Left lung (tissue), 10 donors: ENCODE data around the gene TCEANC2. TPM values are rescaled to one million over a fixed set of nuclear protein-coding genes. Genes with fewer than 3 reads are reported as not detected.

Source experiments
- ATAC-seq: fragments of 200-7000 bp; cut with Tn5 transposase; one replicate; pipeline ENCODE4 v1.9.1; 2020; ENCODE audit warnings: moderate library complexity
- DNase-seq, 4 donors: peaks; one replicate each; pipeline ENCODE4 v3.0.0-alpha.2; 2013 to 2020
- H3K27ac ChIP-seq, 2 donors: fragments of 200-600 bp; sonication (generic) in 1 of 2; one replicate each; pipeline versions ENCODE4 v1.5.0 to v1.8.0; 2020 to 2021
- H3K27me3 ChIP-seq, 2 donors: fragments of 200-600 bp; sonication (generic) in 1 of 2; one replicate each; pipeline versions ENCODE4 v1.5.0 to v1.8.0; 2020 to 2021
- H3K36me3 ChIP-seq, 2 donors: fragments of 200-600 bp; sonication (generic) in 1 of 2; one replicate each; pipeline versions ENCODE4 v1.5.0 to v1.8.0; 2020 to 2021
- H3K4me1 ChIP-seq, 2 donors: fragments of 200-600 bp; one replicate each; pipeline ENCODE4 v1.8.0; 2021
- H3K4me3 ChIP-seq, 2 donors: fragments of 200-600 bp; sonication (generic) in 1 of 2; one replicate each; pipeline versions ENCODE4 v1.5.0 to v1.8.0; 2020 to 2021; ENCODE audit warnings: mild to moderate bottlenecking in 1 of 2
- H3K9me3 ChIP-seq, 2 donors: fragments of 200-600 bp; sonication (generic) in 1 of 2; one replicate each; pipeline versions ENCODE4 v1.5.0 to v1.8.0; 2020 to 2021
- CTCF ChIP-seq, 2 donors: fragments of 200-600 bp; sonication (generic) in 1 of 2; IDR thresholded peaks; one replicate each; pipeline versions ENCODE4 v1.5.0 to v1.8.0; 2021; ENCODE audit warnings: antibody characterized with exemption in 2 of 2
- intact Hi-C, 2 donors: fragments of 100-400 bp; cut with DNase I; formaldehyde crosslinking; loops; one replicate each; pipeline versions ENCODE4 v1.11.2 to v1.14.2; 2022
- polyA plus RNA-seq, 6 donors: library from polyadenylated mRNA; unstranded; fragments of 120-200 nt; gene quantifications; one replicate each; pipeline ENCODE4 v1.2.1, GENCODE V29; 2013; ENCODE audit not compliant: insufficient read length in 6 of 6
- total RNA-seq, 2 donors: library from RNA; stranded (reverse); fragmentation: NEBNext Ultra II Directional; extraction: Animal tissue kit (Norgen Biotek cat#: 25700); gene quantifications; one replicate each; pipeline ENCODE4 v1.2.1, GENCODE V29; 2021
- donor health status: DM: no; HTN: yes; CAD: no.
- donor health status: DM: no; HTN: no; CAD: no.

Gene TCEANC2
- total and polyA plus RNA-seq, 8 donors = 5.2 to 13.3 (median 10.2) TPM

GRCh38 chr1:54012008-54012325 lies 41.4 kb upstream of the TCEANC2 start:
- intact Hi-C loops = no loop called here
- Histone ChIP-seq H3K27ac (no peak overlapping the region), H3K36me3 (no peaks in the 10 kb centered on the region), H3K27me3 (peaks cover 0 to 37% of the 10 kb centered on the region in 2 donors), H3K4me3 (no peak overlapping the region), H3K4me1 (no peaks in the 10 kb centered on the region), H3K9me3 (no peaks in the 10 kb centered on the region)
- ATAC-seq (no peak), DNase-seq (no peak)
- no peak for TF ChIP-seq CTCF (IDR thresholded peaks at IDR 0.05)

- Histone ChIP-seq H3K27ac (no peak overlapping the region), H3K27me3 (peaks cover 0 to 34% of the 10 kb centered on the region in 2 donors), H3K4me1 (no peaks in the 10 kb centered on the region), H3K36me3 (no peaks in the 10 kb centered on the region), H3K9me3 (no peaks in the 10 kb centered on the region), H3K4me3 (no peak overlapping the region)
- no peak for DNase-seq
- no peak for TF ChIP-seq CTCF (IDR thresholded peaks at IDR 0.05)
- no peak for ATAC-seq
- intact Hi-C loops = no loop called here
Measured at GRCh38 chr1:54012863-54013262, 40.5 kb upstream of the TCEANC2 start.

GRCh38 chr1:54013393-54014008 lies 39.9 kb upstream of the TCEANC2 start:
- intact Hi-C loops = no loop called here
- DNase-seq (no peak), ATAC-seq (no peak)
- no peak for TF ChIP-seq CTCF (IDR thresholded peaks at IDR 0.05)
- Histone ChIP-seq H3K9me3 (no peaks in the 10 kb centered on the region), H3K27ac (no peak overlapping the region), H3K4me1 (no peaks in the 10 kb centered on the region), H3K36me3 (no peaks in the 10 kb centered on the region), H3K27me3 (peaks cover 0 to 27% of the 10 kb centered on the region in 2 donors), H3K4me3 (no peak overlapping the region)

- no peak for ATAC-seq
- no peaks in the 10 kb centered on the region for H3K36me3 ChIP-seq
- H3K27me3 ChIP-seq = peaks cover 0 to 22% of the 10 kb centered on the region in 2 donors
- no peaks in the 10 kb centered on the region for H3K4me1 ChIP-seq
- H3K4me3 ChIP-seq = no peak overlapping the region
- intact Hi-C loops = no loop called here
- H3K9me3 ChIP-seq = no peaks in the 10 kb centered on the region
- no peak overlapping the region for H3K27ac ChIP-seq
- no peak for DNase-seq
- no peak for TF ChIP-seq CTCF (IDR thresholded peaks at IDR 0.05)
Measured at GRCh38 chr1:54014009-54014629, 39.3 kb upstream of the TCEANC2 start.

- Histone ChIP-seq H3K4me1 (no peaks in the 10 kb centered on the region), H3K4me3 (no peak overlapping the region), H3K27ac (no peak overlapping the region), H3K9me3 (no peaks in the 10 kb centered on the region), H3K27me3 (peaks cover 0 to 20% of the 10 kb centered on the region in 2 donors), H3K36me3 (no peaks in the 10 kb centered on the region)
- intact Hi-C loops = no loop called here
- DNase-seq (peak in 1 of 4 donors; percentile 56), ATAC-seq (peak; percentile 90)
- TF ChIP-seq CTCF (IDR thresholded peaks at IDR 0.05) = no peak
Measured at GRCh38 chr1:54016343-54017282, 36.8 kb upstream of the TCEANC2 start.
